ENCODE results near the gene LAGE3.

Gene LAGE3

GRCh38 chrX:154478728-154479622, at the start of gene LAGE3:
LAGE3 (minus strand) TSS chrX:154479281; CDS start chrX:154478915, 366 bp downstream.
- peak; percentile 93 for DNase-seq

- DNase-seq = peak; percentile 63
Observed at GRCh38 chrX:154526901-154527675, 48.0 kb upstream of the LAGE3 start.

GRCh38 chrX:154525606-154526490, 46.8 kb upstream of the LAGE3 start:
- no peak for DNase-seq

GRCh38 chrX:154519389-154519788, 40.3 kb upstream of the LAGE3 start:
- no peak for DNase-seq

- no peak for DNase-seq
Observed at GRCh38 chrX:154517101-154517781, 38.2 kb upstream of the LAGE3 start.

- no peak for DNase-seq
Observed at GRCh38 chrX:154516656-154517100, 37.6 kb upstream of the LAGE3 start.

GRCh38 chrX:154515966-154516655, 37.0 kb upstream of the LAGE3 start, which contains the start of gene FAM3A:
FAM3A (minus strand) TSS chrX:154516232; CDS start chrX:154515772, 460 bp downstream.
- DNase-seq = peak; percentile 91

- no peak for DNase-seq
Observed at GRCh38 chrX:154515090-154515965, 36.2 kb upstream of the LAGE3 start.

- no peak for DNase-seq
Observed at GRCh38 chrX:154513716-154514115, 34.6 kb upstream of the LAGE3 start.

- no peak for DNase-seq
Observed at GRCh38 chrX:154512879-154513553, 33.9 kb upstream of the LAGE3 start.

- DNase-seq = no peak
Observed at GRCh38 chrX:154511761-154512160, 32.7 kb upstream of the LAGE3 start.

GRCh38 chrX:154509455-154509854, 30.4 kb upstream of the LAGE3 start:
- DNase-seq = no peak

- no peak for DNase-seq
Observed at GRCh38 chrX:154508384-154508745, 29.3 kb upstream of the LAGE3 start.

- DNase-seq = no peak
Observed at GRCh38 chrX:154507673-154508383, 28.7 kb upstream of the LAGE3 start.

GRCh38 chrX:154506483-154507332, 27.6 kb upstream of the LAGE3 start:
- DNase-seq = no peak

GRCh38 chrX:154505734-154506133, 26.7 kb upstream of the LAGE3 start:
- no peak for DNase-seq

GRCh38 chrX:154502989-154503388, 23.9 kb upstream of the LAGE3 start:
- DNase-seq = no peak

- no peak for DNase-seq
Observed at GRCh38 chrX:154502098-154502497, 23.0 kb upstream of the LAGE3 start.
